ENCODE data around the gene C1orf232. TPM values are rescaled to one million over a fixed set of nuclear protein-coding genes. Genes with fewer than 3 reads are reported as not detected.

The C1orf232 gene
- total RNA-seq, 1 experiment from 2014 or later, result not detected

DNA sequence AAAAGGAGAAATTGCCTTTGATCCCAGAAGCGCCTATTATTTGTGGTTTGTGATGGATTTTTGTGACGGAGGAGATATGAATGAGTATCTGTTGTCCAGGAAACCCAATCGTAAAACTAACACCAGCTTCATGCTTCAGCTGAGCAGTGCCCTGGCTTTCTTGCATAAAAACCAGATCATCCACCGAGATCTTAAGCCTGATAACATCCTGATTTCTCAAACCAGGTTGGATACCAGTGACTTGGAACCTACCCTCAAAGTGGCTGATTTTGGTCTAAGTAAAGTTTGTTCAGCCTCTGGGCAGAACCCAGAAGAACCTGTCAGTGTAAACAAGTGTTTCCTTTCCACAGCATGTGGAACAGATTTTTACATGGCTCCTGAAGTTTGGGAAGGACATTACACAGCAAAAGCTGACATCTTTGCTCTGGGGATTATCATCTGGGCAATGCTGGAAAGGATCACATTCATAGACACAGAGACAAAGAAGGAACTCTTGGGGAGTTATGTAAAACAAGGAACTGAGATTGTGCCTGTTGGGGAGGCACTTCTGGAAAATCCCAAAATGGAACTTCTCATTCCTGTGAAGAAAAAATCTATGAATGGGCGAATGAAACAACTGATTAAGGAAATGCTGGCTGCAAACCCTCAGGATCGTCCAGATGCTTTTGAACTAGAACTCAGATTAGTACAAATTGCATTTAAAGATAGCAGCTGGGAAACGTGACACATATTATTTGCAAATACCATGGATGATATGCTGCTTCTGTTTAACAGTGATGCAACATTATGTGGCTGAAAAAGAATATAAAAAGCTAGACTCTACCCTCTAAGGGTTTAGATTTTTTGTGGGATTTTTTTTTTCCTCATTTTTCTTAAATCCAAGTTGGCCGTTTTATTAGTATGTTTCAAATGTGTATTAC, 46.6 kb downstream of the C1orf232 start:
- Histone ChIP-seq H3K36me3 (ENCODE audit: control insufficient read depth in 1 of 2, insufficient read depth in 2 of 2, low read length in 2 of 2) (no peaks in the 10 kb centered on the region), H3K27ac (ENCODE audit: low read depth, low read length) (no peak overlapping the region), H3K4me3 (replicated peaks in 1 of 2; ENCODE audit: low read depth in 1 of 2, low read length in 2 of 2) (no peak overlapping the region), H3K9me2 (ENCODE audit: insufficient read depth) (no peaks in the 10 kb centered on the region), H3K9ac (ENCODE audit: low read length) (no peak overlapping the region), H2AFZ (ENCODE audit: low read depth, low read length, poor library complexity, severe bottlenecking) (no peak overlapping the region), H3K79me2 (ENCODE audit: insufficient read depth, low read length) (peaks cover 4% of the 10 kb centered on the region; the same call in 1 of the 2 replicates), H3K9me3 (ENCODE audit: control insufficient read depth in 1 of 2, insufficient read depth in 1 of 2, low read depth in 1 of 2, low read length in 2 of 2) (no peaks in the 10 kb centered on the region), H3K27me3 (ENCODE audit: insufficient read depth, low read length) (no peaks in the 10 kb centered on the region), H3K4me2 (ENCODE audit: low read length) (peak overlapping the region; percentile 64; the same call in 1 of the 2 replicates), H3K4me1 (ENCODE audit: control insufficient read depth in 1 of 2, insufficient read depth in 2 of 2, low read length in 2 of 2) (peaks cover 13 to 44% of the 10 kb centered on the region in 2 experiments), H4K20me1 (ENCODE audit: insufficient read depth) (peaks cover 3% of the 10 kb centered on the region; the same call in 1 of the 2 replicates)
- BruUV-seq (replicated peaks), result no TSS peak
- no peak for ATAC-seq
- CTCF ChIA-PET, result interaction anchor here (1.1 to 2.1 kb wide), 4 partner anchors 18 to 47 kb away, joined by 3 to 18 read pairs (median 4); partner anchors contain the start of gene ZNF593
- RAD21 ChIA-PET (ENCODE audit: low non-redundant PET in 1 of 2, low total read pairs in 2 of 2, uncharacterized antibody in 2 of 2, unreplicated experiment in 2 of 2), result interaction anchor here in 1 of 2 experiments (1.1 kb wide), 1 partner anchor 23 kb away, joined by 5 read pairs; no protein-coding TSS in a partner anchor
- POLR2A ChIA-PET, result interaction anchor here (1.0 to 1.2 kb wide), 3 partner anchors 8 to 17 kb away, joined by 3 to 4 read pairs (median 3); no protein-coding TSS in a partner anchor
- intact Hi-C loops (cut with micrococcal nuclease), result no loop called here
- no peak for DNase-seq (ENCODE audit: low read depth, low spot score)
- TF ChIP-seq, protein P1, sequence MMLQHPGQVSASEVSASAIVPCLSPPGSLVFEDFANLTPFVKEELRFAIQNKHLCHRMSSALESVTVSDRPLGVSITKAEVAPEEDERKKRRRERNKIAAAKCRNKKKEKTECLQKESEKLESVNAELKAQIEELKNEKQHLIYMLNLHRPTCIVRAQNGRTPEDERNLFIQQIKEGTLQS (IDR thresholded peaks at IDR 0.05), result no peak
- TF ChIP-seq ZFX (IDR thresholded peaks at IDR 0.05) (no peak), RAD21 (IDR thresholded peaks at IDR 0.05; ENCODE audit: low read depth) (no peak), SIN3A (IDR thresholded peaks at IDR 0.05; ENCODE audit: low read depth) (no peak), TCF7L2 (IDR thresholded peaks at IDR 0.05; ENCODE audit: borderline replicate concordance, extremely low read depth, insufficient read depth, insufficient read length) (no peak), EGR1 (IDR thresholded peaks at IDR 0.05; ENCODE audit: low read depth) (no peak), ZNF274 (IDR thresholded peaks at IDR 0.05; ENCODE audit: low read depth, low read length) (no peak), ELF1 (IDR thresholded peaks at IDR 0.05; ENCODE audit: borderline replicate concordance, low read depth) (no peak), CBX3 (IDR thresholded peaks at IDR 0.05; ENCODE audit: low read depth) (no peak), EZH2phosphoT487 (IDR thresholded peaks at IDR 0.05; ENCODE audit: borderline replicate concordance) (no peak), POLR2A (IDR thresholded peaks at IDR 0.05; ENCODE audit: borderline replicate concordance, extremely low read depth, insufficient read depth, insufficient read length) (no peak), SP1 (IDR thresholded peaks at IDR 0.05; ENCODE audit: low read depth) (no peak), EZH2 (IDR thresholded peaks at IDR 0.05) (no peak), CEBPB (IDR thresholded peaks at IDR 0.05; ENCODE audit: low read depth) (no peak), YY1 (IDR thresholded peaks at IDR 0.05; ENCODE audit: extremely low read depth, insufficient replicate concordance, low read depth, low read length) (no peak), SRF (IDR thresholded peaks at IDR 0.05; ENCODE audit: low read depth) (no peak), JUND (IDR thresholded peaks at IDR 0.05) (no peak)
- TF ChIP-seq, protein P2, sequence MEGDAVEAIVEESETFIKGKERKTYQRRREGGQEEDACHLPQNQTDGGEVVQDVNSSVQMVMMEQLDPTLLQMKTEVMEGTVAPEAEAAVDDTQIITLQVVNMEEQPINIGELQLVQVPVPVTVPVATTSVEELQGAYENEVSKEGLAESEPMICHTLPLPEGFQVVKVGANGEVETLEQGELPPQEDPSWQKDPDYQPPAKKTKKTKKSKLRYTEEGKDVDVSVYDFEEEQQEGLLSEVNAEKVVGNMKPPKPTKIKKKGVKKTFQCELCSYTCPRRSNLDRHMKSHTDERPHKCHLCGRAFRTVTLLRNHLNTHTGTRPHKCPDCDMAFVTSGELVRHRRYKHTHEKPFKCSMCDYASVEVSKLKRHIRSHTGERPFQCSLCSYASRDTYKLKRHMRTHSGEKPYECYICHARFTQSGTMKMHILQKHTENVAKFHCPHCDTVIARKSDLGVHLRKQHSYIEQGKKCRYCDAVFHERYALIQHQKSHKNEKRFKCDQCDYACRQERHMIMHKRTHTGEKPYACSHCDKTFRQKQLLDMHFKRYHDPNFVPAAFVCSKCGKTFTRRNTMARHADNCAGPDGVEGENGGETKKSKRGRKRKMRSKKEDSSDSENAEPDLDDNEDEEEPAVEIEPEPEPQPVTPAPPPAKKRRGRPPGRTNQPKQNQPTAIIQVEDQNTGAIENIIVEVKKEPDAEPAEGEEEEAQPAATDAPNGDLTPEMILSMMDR (IDR thresholded peaks at IDR 0.05 in 2 of 3, conservative IDR thresholded peaks at IDR 0.05 in 1 of 3; ENCODE audit: borderline replicate concordance in 1 of 3, insufficient read depth in 1 of 3, low read depth in 2 of 3, low read length in 2 of 3), result no peak
- TF ChIP-seq, protein P3, sequence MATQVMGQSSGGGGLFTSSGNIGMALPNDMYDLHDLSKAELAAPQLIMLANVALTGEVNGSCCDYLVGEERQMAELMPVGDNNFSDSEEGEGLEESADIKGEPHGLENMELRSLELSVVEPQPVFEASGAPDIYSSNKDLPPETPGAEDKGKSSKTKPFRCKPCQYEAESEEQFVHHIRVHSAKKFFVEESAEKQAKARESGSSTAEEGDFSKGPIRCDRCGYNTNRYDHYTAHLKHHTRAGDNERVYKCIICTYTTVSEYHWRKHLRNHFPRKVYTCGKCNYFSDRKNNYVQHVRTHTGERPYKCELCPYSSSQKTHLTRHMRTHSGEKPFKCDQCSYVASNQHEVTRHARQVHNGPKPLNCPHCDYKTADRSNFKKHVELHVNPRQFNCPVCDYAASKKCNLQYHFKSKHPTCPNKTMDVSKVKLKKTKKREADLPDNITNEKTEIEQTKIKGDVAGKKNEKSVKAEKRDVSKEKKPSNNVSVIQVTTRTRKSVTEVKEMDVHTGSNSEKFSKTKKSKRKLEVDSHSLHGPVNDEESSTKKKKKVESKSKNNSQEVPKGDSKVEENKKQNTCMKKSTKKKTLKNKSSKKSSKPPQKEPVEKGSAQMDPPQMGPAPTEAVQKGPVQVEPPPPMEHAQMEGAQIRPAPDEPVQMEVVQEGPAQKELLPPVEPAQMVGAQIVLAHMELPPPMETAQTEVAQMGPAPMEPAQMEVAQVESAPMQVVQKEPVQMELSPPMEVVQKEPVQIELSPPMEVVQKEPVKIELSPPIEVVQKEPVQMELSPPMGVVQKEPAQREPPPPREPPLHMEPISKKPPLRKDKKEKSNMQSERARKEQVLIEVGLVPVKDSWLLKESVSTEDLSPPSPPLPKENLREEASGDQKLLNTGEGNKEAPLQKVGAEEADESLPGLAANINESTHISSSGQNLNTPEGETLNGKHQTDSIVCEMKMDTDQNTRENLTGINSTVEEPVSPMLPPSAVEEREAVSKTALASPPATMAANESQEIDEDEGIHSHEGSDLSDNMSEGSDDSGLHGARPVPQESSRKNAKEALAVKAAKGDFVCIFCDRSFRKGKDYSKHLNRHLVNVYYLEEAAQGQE (IDR thresholded peaks at IDR 0.05; ENCODE audit: low read depth), result no peak
